ENCODE data around the gene PDZD2. TPM values are rescaled to one million over a fixed set of nuclear protein-coding genes. Genes with fewer than 3 reads are reported as not detected.

PDZD2 gene
- total and polyA plus RNA-seq, 12 donors: 2.2 to 10.3 (median 5.0) TPM

- Histone ChIP-seq H3K9me3 (replicated peaks in 1 of 3) (no peaks in the 10 kb centered on the region), H3K4me3 (no peak overlapping the region), H3K27me3 (no peaks in the 10 kb centered on the region), H3K36me3 (replicated peaks in 1 of 2) (no peaks in the 10 kb centered on the region), H3K27ac (no peak overlapping the region), H3K4me1 (replicated peaks in 1 of 2) (no peaks in the 10 kb centered on the region)
- DNase-seq: no peak
- WGBS, 4 donors: 69 to 79% (median 75%) methylated on average over 8 to 9 of the region's 9 CpGs
- intact Hi-C loops (cut with DNase I): loop anchor here (5.0 kb wide), 1 partner anchor 224 kb away; no protein-coding TSS in a partner anchor
- TF ChIP-seq CTCF (IDR thresholded peaks at IDR 0.05) (no peak), POLR2A (IDR thresholded peaks at IDR 0.05) (no peak)
Measured at GRCh38 chr5:31805785-31806400, 167.0 kb downstream of the PDZD2 start.

GRCh38 chr5:31806561-31806960 lies 167.6 kb downstream of the PDZD2 start:
- WGBS, 4 donors: 79 to 82% (median 81%) methylated on average over 6 of the region's 6 CpGs
- TF ChIP-seq POLR2A (IDR thresholded peaks at IDR 0.05) (no peak), CTCF (IDR thresholded peaks at IDR 0.05) (no peak)
- H3K4me1 ChIP-seq (replicated peaks in 1 of 2): no peaks in the 10 kb centered on the region
- no peak overlapping the region for H3K4me3 ChIP-seq
- no peaks in the 10 kb centered on the region for H3K36me3 ChIP-seq (replicated peaks in 1 of 2)
- intact Hi-C loops (cut with DNase I): loop anchor here (5.0 kb wide), 1 partner anchor 224 kb away; no protein-coding TSS in a partner anchor
- DNase-seq: no peak
- H3K27ac ChIP-seq: no peak overlapping the region
- H3K27me3 ChIP-seq: no peaks in the 10 kb centered on the region
- H3K9me3 ChIP-seq (replicated peaks in 1 of 3): no peaks in the 10 kb centered on the region

- no peaks in the 10 kb centered on the region for H3K4me1 ChIP-seq (replicated peaks in 1 of 2)
- H3K9me3 ChIP-seq (replicated peaks in 1 of 3): no peaks in the 10 kb centered on the region
- TF ChIP-seq POLR2A (IDR thresholded peaks at IDR 0.05): no peak
- TF ChIP-seq CTCF (IDR thresholded peaks at IDR 0.05): no peak
- WGBS, 4 donors: 72 to 81% (median 76%) methylated on average over 11 of the region's 11 CpGs
- H3K36me3 ChIP-seq (replicated peaks in 1 of 2): no peaks in the 10 kb centered on the region
- no peak overlapping the region for H3K4me3 ChIP-seq
- no peak overlapping the region for H3K27ac ChIP-seq
- no peak for DNase-seq
- intact Hi-C loops (cut with DNase I): loop anchor here (5.0 kb wide), 1 partner anchor 226 kb away; no protein-coding TSS in a partner anchor
- no peaks in the 10 kb centered on the region for H3K27me3 ChIP-seq
Measured at GRCh38 chr5:31807789-31808540, 169.0 kb downstream of the PDZD2 start.

- intact Hi-C loops (cut with DNase I): loop anchor here (5.0 kb wide), 1 partner anchor 227 kb away; no protein-coding TSS in a partner anchor
- Histone ChIP-seq H3K9me3 (replicated peaks in 1 of 3) (no peaks in the 10 kb centered on the region), H3K27ac (no peak overlapping the region), H3K4me1 (replicated peaks in 1 of 2) (no peaks in the 10 kb centered on the region), H3K27me3 (no peaks in the 10 kb centered on the region), H3K36me3 (replicated peaks in 1 of 2) (no peaks in the 10 kb centered on the region), H3K4me3 (no peak overlapping the region)
- WGBS, 4 donors: 42 to 50% (median 47%) methylated on average over 15 of the region's 15 CpGs
- TF ChIP-seq POLR2A (IDR thresholded peaks at IDR 0.05) (no peak), CTCF (IDR thresholded peaks at IDR 0.05) (peak; percentile 69 to 86 (median 80))
- peak; percentile 69 to 88 (median 81) for DNase-seq
Measured at GRCh38 chr5:31809050-31809870, 170.3 kb downstream of the PDZD2 start.
